Subcutaneous adipose tissue (tissue), 4 donors: ENCODE results near the gene AK8. TPM values are rescaled to one million over a fixed set of nuclear protein-coding genes. Genes with fewer than 3 reads are reported as not detected.

Experiments
- total RNA-seq, 4 donors: library from RNA; depleted of rRNA; stranded (reverse); fragments of >200 nt; gene quantifications; one replicate each; pipeline ENCODE4 v1.1.0, GENCODE V29; 2016
- TF ChIP-seq, protein P1 (sequence below): fragments of 450-650 bp; IDR thresholded peaks from one replicate; pipeline ENCODE4 v1.5.1; 2016; ENCODE audit warnings: low read depth, mild to moderate bottlenecking, control low read depth, antibody characterized with exemption, moderate library complexity

AK8 gene
- total RNA-seq, 4 donors from 2014 or later, result 0.68 to 1.3 (median 1.1) TPM

DNA sequence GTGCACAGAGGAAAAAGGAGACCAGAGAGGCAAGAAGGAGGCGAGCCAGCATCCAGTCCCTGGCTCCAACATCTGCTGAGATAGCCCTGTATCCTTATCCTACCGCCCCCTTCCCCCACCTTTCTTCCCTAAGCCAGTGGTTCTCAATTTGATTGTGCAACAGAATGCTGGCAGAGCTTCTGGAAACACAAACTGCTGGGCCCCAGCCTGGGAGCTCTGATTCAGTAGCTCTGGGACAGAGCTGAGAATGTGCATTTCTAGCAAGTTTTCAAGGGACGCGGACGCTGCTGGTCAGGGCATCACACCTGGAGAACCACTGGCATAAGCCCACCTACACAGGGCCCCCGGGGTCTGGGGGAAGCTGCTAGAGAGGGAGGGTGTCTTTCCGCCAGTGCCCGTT, 21.1 kb downstream of the AK8 start:
- TF ChIP-seq, protein P1, sequence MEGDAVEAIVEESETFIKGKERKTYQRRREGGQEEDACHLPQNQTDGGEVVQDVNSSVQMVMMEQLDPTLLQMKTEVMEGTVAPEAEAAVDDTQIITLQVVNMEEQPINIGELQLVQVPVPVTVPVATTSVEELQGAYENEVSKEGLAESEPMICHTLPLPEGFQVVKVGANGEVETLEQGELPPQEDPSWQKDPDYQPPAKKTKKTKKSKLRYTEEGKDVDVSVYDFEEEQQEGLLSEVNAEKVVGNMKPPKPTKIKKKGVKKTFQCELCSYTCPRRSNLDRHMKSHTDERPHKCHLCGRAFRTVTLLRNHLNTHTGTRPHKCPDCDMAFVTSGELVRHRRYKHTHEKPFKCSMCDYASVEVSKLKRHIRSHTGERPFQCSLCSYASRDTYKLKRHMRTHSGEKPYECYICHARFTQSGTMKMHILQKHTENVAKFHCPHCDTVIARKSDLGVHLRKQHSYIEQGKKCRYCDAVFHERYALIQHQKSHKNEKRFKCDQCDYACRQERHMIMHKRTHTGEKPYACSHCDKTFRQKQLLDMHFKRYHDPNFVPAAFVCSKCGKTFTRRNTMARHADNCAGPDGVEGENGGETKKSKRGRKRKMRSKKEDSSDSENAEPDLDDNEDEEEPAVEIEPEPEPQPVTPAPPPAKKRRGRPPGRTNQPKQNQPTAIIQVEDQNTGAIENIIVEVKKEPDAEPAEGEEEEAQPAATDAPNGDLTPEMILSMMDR, result no peak

DNA sequence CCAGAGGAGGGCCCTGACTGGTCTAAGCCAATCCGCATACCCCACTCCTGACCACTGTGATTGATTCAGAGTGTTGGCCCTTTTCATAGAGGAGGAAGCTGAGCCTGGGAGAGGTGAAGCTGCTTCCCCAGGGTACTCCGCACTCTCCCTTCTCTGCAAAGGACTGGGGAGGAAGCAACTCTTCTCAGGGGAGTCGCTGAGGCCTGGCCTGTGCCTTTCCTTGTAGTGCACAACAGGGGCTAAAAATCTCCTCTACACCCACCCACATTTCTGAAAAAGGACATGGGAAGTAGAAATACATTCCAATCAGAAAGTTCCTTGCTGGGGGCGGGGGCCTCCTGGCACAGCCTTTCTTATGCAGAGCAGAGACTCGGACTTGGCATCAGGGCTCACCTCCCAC, 22.2 kb downstream of the AK8 start:
- TF ChIP-seq, protein P1, result no peak

DNA sequence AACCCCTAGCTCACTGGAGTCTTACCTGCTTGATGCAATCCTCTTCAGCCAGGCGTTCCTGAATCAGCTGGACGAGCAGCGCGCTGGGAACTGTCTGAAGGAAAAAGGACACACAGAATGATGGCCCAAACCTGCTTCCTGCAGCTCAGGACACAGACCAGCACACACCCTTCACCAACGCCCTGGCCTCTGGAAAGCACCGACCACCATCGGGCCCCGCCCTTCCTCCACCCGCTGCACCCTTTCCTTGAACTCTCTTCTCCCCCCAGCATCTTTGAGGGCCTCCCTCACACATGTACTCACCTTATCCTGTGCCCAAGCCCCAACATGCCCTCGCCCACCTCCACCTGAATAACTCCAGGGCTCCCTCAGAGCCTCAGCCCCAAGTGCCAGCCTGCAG, 23.3 kb downstream of the AK8 start:
- TF ChIP-seq, protein P1, result no peak

DNA sequence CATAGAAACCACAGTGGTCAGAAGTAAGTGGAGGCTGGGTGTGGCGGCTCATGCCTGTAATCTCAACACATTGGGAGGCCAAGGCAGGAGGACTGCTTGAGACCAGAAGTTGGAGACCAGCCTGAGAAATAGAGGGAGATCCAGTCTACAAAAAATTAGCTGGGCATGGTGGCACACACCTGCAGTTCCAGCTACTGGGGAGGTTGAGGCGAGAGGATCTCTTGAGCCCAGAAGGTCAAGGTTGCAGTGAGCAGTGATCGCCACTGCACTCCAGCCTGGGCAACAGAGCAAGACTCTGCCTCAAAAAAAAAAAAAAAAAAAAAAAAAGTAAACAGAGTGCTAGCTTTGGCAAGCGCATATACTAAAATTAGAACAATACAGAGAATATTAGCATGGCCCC, 24.6 kb downstream of the AK8 start:
- TF ChIP-seq, protein P1, result no peak

DNA sequence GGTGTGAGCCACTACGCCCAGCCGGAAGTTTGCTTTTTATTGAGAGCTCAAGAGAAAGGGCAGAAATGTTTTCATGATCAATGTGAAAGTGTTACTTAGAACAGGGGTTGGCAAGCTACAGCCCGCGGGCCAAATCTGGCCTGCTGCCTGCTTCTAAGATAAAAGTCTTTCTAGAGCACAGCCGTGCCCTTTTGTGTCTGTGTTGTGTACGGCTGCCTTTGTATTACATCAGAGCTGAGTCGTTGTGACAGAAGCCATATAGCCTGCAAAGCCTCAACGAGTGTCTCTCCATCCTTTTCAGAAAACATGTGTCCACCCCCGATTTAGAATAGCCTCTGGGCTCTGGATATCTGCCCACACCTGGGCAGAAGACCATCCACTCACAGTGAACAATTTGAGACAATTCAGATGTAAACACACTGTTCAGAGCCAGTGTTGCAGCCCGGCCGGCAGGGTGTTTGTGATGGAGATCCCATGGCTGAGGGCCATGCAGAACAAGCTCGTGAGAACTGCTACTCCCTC, 28.8 kb downstream of the AK8 start:
- TF ChIP-seq, protein P1, result no peak

DNA sequence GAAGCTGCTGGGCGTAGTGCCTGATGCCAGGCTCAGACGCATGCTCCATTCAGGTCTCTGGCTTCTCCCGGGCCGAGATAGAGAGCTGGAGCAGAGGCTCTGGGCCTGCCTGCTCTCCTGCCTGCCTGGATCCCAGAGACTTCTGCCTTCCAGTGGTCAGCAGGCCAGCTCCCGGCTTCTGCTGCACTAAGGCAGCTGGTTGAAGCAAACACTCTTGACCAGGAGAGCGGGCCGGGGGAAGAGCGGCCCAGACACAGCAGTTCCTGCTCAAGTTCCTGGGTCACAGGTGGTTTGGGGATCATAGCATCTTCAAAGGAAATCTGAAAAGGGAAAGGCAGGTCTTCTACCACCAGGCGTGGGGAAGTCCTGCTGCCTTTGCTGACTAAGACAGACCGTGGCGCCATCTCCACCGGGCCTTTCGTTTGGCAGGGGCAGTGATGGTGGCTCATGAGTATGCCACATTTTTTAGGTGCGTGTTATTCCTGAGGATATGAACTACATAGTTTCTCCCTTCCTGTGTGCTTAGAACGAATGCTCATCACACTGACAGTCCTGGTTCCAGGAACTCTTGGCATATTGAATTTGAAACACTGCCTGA, 31.1 kb downstream of the AK8 start:
- TF ChIP-seq, protein P1, result no peak

DNA sequence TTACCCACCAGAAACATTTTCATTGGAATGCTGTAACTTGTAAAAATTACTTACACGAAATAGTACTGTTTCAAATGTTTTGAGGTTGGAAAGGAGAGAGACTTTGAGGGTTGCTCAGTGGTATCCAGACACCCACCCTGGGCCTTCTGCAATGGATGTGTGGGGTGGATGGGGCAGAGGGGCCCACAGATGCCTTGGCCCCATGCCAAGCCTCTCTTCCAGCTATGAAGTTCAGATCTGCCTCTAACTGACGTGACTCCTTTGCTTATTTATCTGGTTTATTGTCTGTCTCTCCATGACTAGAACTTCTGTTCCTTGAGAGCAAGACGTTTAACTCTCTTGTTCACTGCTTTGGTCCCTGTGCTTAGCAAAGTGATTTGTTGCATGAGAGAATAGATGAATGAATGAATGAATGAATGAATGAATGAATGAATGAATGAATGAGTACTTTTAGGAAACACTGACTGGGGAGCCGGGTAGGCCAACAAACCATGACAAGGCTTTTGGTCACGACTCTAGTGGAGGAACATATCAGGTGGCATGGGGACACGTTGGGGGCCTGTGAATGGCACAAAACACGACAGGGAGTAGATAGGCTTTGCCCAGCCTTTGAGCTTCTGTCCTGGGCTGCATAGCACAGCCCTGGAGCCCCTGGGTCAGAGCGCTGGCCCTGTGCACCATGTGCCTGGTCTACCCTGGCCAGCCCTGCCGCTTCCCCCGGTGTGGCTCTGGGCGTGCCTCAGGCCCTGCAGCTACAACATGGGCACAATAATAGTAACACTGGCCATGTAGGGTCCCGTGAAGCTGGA, 31.8 kb downstream of the AK8 start:
- TF ChIP-seq, protein P1, result no peak
